ENCODE measurements around the gene ABCD4.

DNA sequence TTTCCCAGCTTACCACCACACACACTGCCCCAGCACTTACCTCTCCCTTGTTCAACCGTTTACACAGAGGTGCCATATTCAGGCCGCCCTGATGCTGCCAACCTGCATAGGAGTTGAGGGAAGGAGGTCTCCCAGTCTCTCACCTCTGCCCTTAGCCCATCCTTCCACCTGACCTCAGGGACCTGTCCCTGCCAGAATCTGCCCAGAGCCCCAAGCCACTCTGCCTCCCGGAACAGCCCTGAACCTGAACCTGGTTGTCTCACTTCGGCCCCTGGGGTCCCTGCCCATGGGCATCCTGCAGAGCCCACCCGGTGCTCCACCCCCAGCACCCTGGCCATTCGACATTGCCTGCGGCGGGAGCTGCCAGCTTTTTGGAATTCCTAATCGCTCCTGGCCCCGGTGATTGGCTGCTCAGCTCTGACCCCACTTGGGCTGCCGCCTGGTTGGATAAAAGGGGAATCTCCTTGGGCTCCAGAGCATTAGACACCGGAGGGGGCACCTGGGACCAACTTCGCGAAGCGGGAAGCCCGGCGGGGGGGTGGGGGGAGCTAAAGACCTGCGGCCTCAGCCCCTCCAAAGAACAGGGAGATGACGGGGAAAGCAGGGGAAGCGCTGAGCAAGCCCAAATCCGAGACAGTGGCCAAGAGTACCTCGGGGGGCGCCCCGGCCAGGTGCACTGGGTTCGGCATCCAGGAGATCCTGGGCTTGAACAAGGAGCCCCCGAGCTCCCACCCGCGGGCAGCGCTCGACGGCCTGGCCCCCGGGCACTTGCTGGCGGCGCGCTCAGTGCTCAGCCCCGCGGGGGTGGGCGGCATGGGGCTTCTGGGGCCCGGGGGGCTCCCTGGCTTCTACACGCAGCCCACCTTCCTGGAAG lies 63.5 kb downstream of the ABCD4 start, which contains the start of gene VSX2:
- no peak for TF ChIP-seq TAF1 (IDR thresholded peaks at IDR 0.05; ENCODE audit: low read depth)
- TF ChIP-seq POLR2AphosphoS5 (IDR thresholded peaks at IDR 0.05): no peak
- TF ChIP-seq, protein P1, sequence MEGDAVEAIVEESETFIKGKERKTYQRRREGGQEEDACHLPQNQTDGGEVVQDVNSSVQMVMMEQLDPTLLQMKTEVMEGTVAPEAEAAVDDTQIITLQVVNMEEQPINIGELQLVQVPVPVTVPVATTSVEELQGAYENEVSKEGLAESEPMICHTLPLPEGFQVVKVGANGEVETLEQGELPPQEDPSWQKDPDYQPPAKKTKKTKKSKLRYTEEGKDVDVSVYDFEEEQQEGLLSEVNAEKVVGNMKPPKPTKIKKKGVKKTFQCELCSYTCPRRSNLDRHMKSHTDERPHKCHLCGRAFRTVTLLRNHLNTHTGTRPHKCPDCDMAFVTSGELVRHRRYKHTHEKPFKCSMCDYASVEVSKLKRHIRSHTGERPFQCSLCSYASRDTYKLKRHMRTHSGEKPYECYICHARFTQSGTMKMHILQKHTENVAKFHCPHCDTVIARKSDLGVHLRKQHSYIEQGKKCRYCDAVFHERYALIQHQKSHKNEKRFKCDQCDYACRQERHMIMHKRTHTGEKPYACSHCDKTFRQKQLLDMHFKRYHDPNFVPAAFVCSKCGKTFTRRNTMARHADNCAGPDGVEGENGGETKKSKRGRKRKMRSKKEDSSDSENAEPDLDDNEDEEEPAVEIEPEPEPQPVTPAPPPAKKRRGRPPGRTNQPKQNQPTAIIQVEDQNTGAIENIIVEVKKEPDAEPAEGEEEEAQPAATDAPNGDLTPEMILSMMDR (IDR thresholded peaks at IDR 0.05; ENCODE audit: poor library complexity, severe bottlenecking): no peak
- no peak for TF ChIP-seq EP300 (conservative IDR thresholded peaks at IDR 0.05; ENCODE audit: poor library complexity, severe bottlenecking)
- no peak for TF ChIP-seq EZH2 (IDR thresholded peaks at IDR 0.05; ENCODE audit: borderline replicate concordance, insufficient read depth, low read length, poor library complexity, severe bottlenecking)
- TF ChIP-seq, protein P2, sequence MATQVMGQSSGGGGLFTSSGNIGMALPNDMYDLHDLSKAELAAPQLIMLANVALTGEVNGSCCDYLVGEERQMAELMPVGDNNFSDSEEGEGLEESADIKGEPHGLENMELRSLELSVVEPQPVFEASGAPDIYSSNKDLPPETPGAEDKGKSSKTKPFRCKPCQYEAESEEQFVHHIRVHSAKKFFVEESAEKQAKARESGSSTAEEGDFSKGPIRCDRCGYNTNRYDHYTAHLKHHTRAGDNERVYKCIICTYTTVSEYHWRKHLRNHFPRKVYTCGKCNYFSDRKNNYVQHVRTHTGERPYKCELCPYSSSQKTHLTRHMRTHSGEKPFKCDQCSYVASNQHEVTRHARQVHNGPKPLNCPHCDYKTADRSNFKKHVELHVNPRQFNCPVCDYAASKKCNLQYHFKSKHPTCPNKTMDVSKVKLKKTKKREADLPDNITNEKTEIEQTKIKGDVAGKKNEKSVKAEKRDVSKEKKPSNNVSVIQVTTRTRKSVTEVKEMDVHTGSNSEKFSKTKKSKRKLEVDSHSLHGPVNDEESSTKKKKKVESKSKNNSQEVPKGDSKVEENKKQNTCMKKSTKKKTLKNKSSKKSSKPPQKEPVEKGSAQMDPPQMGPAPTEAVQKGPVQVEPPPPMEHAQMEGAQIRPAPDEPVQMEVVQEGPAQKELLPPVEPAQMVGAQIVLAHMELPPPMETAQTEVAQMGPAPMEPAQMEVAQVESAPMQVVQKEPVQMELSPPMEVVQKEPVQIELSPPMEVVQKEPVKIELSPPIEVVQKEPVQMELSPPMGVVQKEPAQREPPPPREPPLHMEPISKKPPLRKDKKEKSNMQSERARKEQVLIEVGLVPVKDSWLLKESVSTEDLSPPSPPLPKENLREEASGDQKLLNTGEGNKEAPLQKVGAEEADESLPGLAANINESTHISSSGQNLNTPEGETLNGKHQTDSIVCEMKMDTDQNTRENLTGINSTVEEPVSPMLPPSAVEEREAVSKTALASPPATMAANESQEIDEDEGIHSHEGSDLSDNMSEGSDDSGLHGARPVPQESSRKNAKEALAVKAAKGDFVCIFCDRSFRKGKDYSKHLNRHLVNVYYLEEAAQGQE (IDR thresholded peaks at IDR 0.05; ENCODE audit: borderline replicate concordance): no peak
- TF ChIP-seq RAD21 (conservative IDR thresholded peaks at IDR 0.05): no peak
- no peak for TF ChIP-seq SMC3 (conservative IDR thresholded peaks at IDR 0.05; ENCODE audit: poor library complexity)
- no peak for TF ChIP-seq MXI1 (conservative IDR thresholded peaks at IDR 0.05; ENCODE audit: poor library complexity, severe bottlenecking)

Measured in neural cell (in vitro differentiated cells).